Uterus (tissue), 4 donors: ENCODE data around the gene ERFL. TPM values are rescaled to one million over a fixed set of nuclear protein-coding genes. Genes with fewer than 3 reads are reported as not detected.
"Not testable (repeated sequence)": the region's sequence is repeated elsewhere in the genome, so short reads cannot be mapped to it uniquely, and the experiment has no call there.

ENCODE experiments used
- DNase-seq, 2 donors: peaks; one replicate each; pipeline ENCODE4 v3.0.0-alpha.2; 2019 to 2020
- H3K27ac ChIP-seq, 2 donors: fragments of 200-600 bp; sonication (generic); 1 replicate in 1 of 2; 2 replicates in 1 of 2; pipeline ENCODE4 v1.5.1; 2016 to 2018
- H3K27me3 ChIP-seq, 2 donors: fragments of 200-600 bp; sonication (generic); one replicate each; pipeline ENCODE4 v1.5.1; 2018 to 2019; ENCODE audit warnings: control low read depth in 1 of 2
- H3K36me3 ChIP-seq, 2 donors: fragments of 200-600 bp; sonication (generic); one replicate each; pipeline ENCODE4 v1.5.1; 2019; ENCODE audit warnings: control low read depth in 1 of 2
- H3K4me1 ChIP-seq, 2 donors: fragments of 200-600 bp; sonication (generic); one replicate each; pipeline ENCODE4 v1.5.1; 2018 to 2019; ENCODE audit warnings: control low read depth in 1 of 2
- H3K4me3 ChIP-seq, 2 donors: fragments of 200-600 bp; sonication (generic); 1 replicate in 1 of 2; 2 replicates in 1 of 2; pipeline ENCODE4 v1.5.1; 2018 to 2019; ENCODE audit warnings: mild to moderate bottlenecking in 1 of 2
- H3K9me3 ChIP-seq, 2 donors: fragments of 200-600 bp; sonication (generic); one replicate each; pipeline ENCODE4 v1.5.1; 2019; ENCODE audit warnings: control low read depth in 1 of 2
- CTCF ChIP-seq, 4 experiments: fragments of 200-600 bp in 2 of 4; fragments of 450-650 bp in 2 of 4; sonication (generic) in 2 of 4; IDR thresholded peaks; one replicate each; pipeline ENCODE4 v1.5.1; 2016 to 2019; ENCODE audit warnings: antibody characterized with exemption in 4 of 4, mild to moderate bottlenecking in 2 of 4, moderate library complexity in 1 of 4
- POLR2A ChIP-seq, 2 donors: fragments of 450-650 bp; IDR thresholded peaks; one replicate each; pipeline ENCODE4 v1.6.1; 2016; ENCODE audit warnings: antibody characterized with exemption in 2 of 2, mild to moderate bottlenecking in 1 of 2, moderate library complexity in 1 of 2
- intact Hi-C: fragments of 100-400 bp; cut with DNase I; formaldehyde crosslinking; loops from one replicate; pipeline ENCODE4 v1.15.1; 2023; ENCODE audit warnings: low total_unique reads
- total RNA-seq, 4 donors: library from RNA; depleted of rRNA in 3 of 4; stranded (reverse); fragments of >200 nt in 3 of 4; gene quantifications; one replicate each; pipeline versions ENCODE4 v1.1.0 to v1.2.4, GENCODE V29; 2014 to 2023
- donor health status: DM: yes; HTN: yes; CAD: no.

The ERFL gene
- total RNA-seq, 4 donors from 2014 or later: 1.7 TPM; not detected in 3

GRCh38 chr19:41915776-41916414, 12.4 kb downstream of the ERFL start:
- no peak for TF ChIP-seq CTCF (IDR thresholded peaks at IDR 0.05)
- no peak for TF ChIP-seq POLR2A (IDR thresholded peaks at IDR 0.05)
- Histone ChIP-seq H3K4me1 (no peaks in the 10 kb centered on the region), H3K36me3 (no peaks in the 10 kb centered on the region), H3K27ac (no peak overlapping the region), H3K4me3 (no peak overlapping the region), H3K27me3 (peaks cover 16 to 48% of the 10 kb centered on the region in 2 donors), H3K9me3 (no peaks in the 10 kb centered on the region)
- no peak for DNase-seq
- intact Hi-C loops: no loop called here

GRCh38 chr19:41915021-41915775, 13.1 kb downstream of the ERFL start:
- Histone ChIP-seq H3K36me3 (no peaks in the 10 kb centered on the region), H3K27me3 (peaks cover 16 to 43% of the 10 kb centered on the region in 2 donors), H3K9me3 (no peaks in the 10 kb centered on the region), H3K27ac (no peak overlapping the region), H3K4me3 (no peak overlapping the region), H3K4me1 (no peaks in the 10 kb centered on the region)
- intact Hi-C loops: no loop called here
- DNase-seq: no peak
- TF ChIP-seq POLR2A (IDR thresholded peaks at IDR 0.05) (no peak), CTCF (IDR thresholded peaks at IDR 0.05) (no peak)

- H3K27ac ChIP-seq, H3K36me3 ChIP-seq, DNase-seq, intact Hi-C loops, H3K4me3 ChIP-seq, H3K9me3 ChIP-seq, H3K4me1 ChIP-seq: not testable (repeated sequence)
- H3K27me3 ChIP-seq: peaks cover 16 to 43% of the 10 kb centered on the region in 2 donors
These were observed 13.8 kb downstream of the ERFL start for GRCh38 chr19:41914424-41914834.

- H3K27me3 ChIP-seq: peaks cover 16 to 43% of the 10 kb centered on the region in 2 donors
- H3K27ac ChIP-seq: no peak overlapping the region
- TF ChIP-seq POLR2A (IDR thresholded peaks at IDR 0.05) (no peak), CTCF (IDR thresholded peaks at IDR 0.05) (no peak)
- H3K4me3 ChIP-seq: no peak overlapping the region
- no peaks in the 10 kb centered on the region for H3K4me1 ChIP-seq
- H3K36me3 ChIP-seq: no peaks in the 10 kb centered on the region
- DNase-seq: no peak
- H3K9me3 ChIP-seq: no peaks in the 10 kb centered on the region
- intact Hi-C loops: no loop called here
These were observed 14.5 kb downstream of the ERFL start for GRCh38 chr19:41913538-41914423.

GRCh38 chr19:41912899-41913537, 15.2 kb downstream of the ERFL start:
- H3K9me3 ChIP-seq: no peaks in the 10 kb centered on the region
- H3K4me1 ChIP-seq: no peaks in the 10 kb centered on the region
- peaks cover 13 to 39% of the 10 kb centered on the region in 2 donors for H3K27me3 ChIP-seq
- no peak overlapping the region for H3K27ac ChIP-seq
- H3K36me3 ChIP-seq: no peaks in the 10 kb centered on the region
- intact Hi-C loops: no loop called here
- TF ChIP-seq CTCF (IDR thresholded peaks at IDR 0.05) (no peak), POLR2A (IDR thresholded peaks at IDR 0.05) (no peak)
- H3K4me3 ChIP-seq: no peak overlapping the region
- no peak for DNase-seq
